SK-N-SH treated with all-trans-retinoic acid at 6 μM for 48 hours (cell line): Measurements from ENCODE around the gene RBPMS2.

Experiments
- ATAC-seq: fragments of 200-7000 bp; cut with Tn5 transposase; 3 replicates; pipeline ENCODE4 v1.9.1; 2020; ENCODE audit warnings: mild to moderate bottlenecking, moderate library complexity
- ARNTL ChIP-seq: fragments of 450-650 bp; formaldehyde crosslinking; IDR thresholded peaks from 2 replicates; pipeline ENCODE4 v1.5.0; 2020; ENCODE audit warnings: low read depth, mild to moderate bottlenecking, moderate library complexity, borderline replicate concordance
- BACH2 ChIP-seq: fragments of 250-450 bp; sonication (Bioruptor Pico); IDR thresholded peaks from 2 replicates; pipeline ENCODE4 v1.9.0; 2021; ENCODE audit warnings: mild to moderate bottlenecking, borderline replicate concordance
- CSDC2 ChIP-seq: fragments of 250-450 bp; sonication (Bioruptor Pico); IDR thresholded peaks from 2 replicates; pipeline ENCODE4 v1.5.0; 2020; ENCODE audit warnings: mild to moderate bottlenecking, moderate library complexity
- CSRNP3 ChIP-seq: fragments of 250-450 bp; sonication (Bioruptor Pico); IDR thresholded peaks from 2 replicates; pipeline ENCODE4 v1.5.1; 2021; ENCODE audit warnings: mild to moderate bottlenecking, moderate library complexity
- ESRRG ChIP-seq: fragments of 250-450 bp; sonication (Bioruptor Pico); IDR thresholded peaks from 2 replicates; pipeline ENCODE4 v1.6.1; 2021; ENCODE audit warnings: mild to moderate bottlenecking
- GLIS3 ChIP-seq: fragments of 250-450 bp; sonication (Bioruptor Pico); IDR thresholded peaks from 2 replicates; pipeline ENCODE4 v1.5.0; 2020; ENCODE audit warnings: mild to moderate bottlenecking, moderate library complexity
- ISL1 ChIP-seq: fragments of 250-450 bp; sonication (Bioruptor Pico); IDR thresholded peaks from 2 replicates; pipeline ENCODE4 v2.1.2; 2022; ENCODE audit warnings: mild to moderate bottlenecking, moderate library complexity
- OSR1 ChIP-seq: fragments of 250-450 bp; sonication (Bioruptor Pico); IDR thresholded peaks from 2 replicates; pipeline ENCODE4 v1.8.0; 2022; ENCODE audit warnings: moderate library complexity, mild to moderate bottlenecking, inconsistent platforms
- PATZ1 ChIP-seq: fragments of 250-450 bp; sonication (Bioruptor Pico); IDR thresholded peaks from 2 replicates; pipeline ENCODE4 v1.8.0; 2020; ENCODE audit warnings: mild to moderate bottlenecking, moderate library complexity, borderline replicate concordance
- POU6F1 ChIP-seq: fragments of 250-450 bp; sonication (Bioruptor Pico); IDR thresholded peaks from 2 replicates; pipeline ENCODE4 v1.8.0; 2021; ENCODE audit warnings: low read depth, mild to moderate bottlenecking, moderate library complexity, borderline replicate concordance
- PPARA ChIP-seq: fragments of 250-450 bp; sonication (Bioruptor Pico); IDR thresholded peaks from 2 replicates; pipeline ENCODE4 v1.5.0; 2020; ENCODE audit warnings: mild to moderate bottlenecking, borderline replicate concordance
- SNAI2 ChIP-seq: fragments of 250-450 bp; sonication (Bioruptor Pico); IDR thresholded peaks from 2 replicates; pipeline ENCODE4 v1.5.0; 2020; ENCODE audit warnings: mild to moderate bottlenecking, moderate library complexity
- TCF4 ChIP-seq: fragments of 250-450 bp; sonication (Bioruptor Pico); IDR thresholded peaks from 2 replicates; pipeline ENCODE4 v1.8.0; 2021; ENCODE audit warnings: mild to moderate bottlenecking, moderate library complexity, borderline replicate concordance
- TOX ChIP-seq: fragments of 250-450 bp; sonication (Bioruptor Pico); IDR thresholded peaks from 2 replicates; pipeline ENCODE4 v1.8.0; 2021; ENCODE audit warnings: mild to moderate bottlenecking, moderate library complexity, borderline replicate concordance
- ZC3H10 ChIP-seq: fragments of 250-450 bp; sonication (Bioruptor Pico); IDR thresholded peaks from 2 replicates; pipeline ENCODE4 v1.5.1; 2021; ENCODE audit warnings: mild to moderate bottlenecking, moderate library complexity
- ZFP3 ChIP-seq: fragments of 250-450 bp; sonication (Bioruptor Pico); IDR thresholded peaks from 2 replicates; pipeline ENCODE4 v1.5.0; 2020; ENCODE audit warnings: mild to moderate bottlenecking, moderate library complexity
- ZFP30 ChIP-seq: fragments of 450-650 bp; formaldehyde crosslinking; IDR thresholded peaks from 2 replicates; pipeline ENCODE4 v1.5.0; 2022; ENCODE audit warnings: mild to moderate bottlenecking, moderate library complexity
- ZNF565 ChIP-seq: fragments of 450-650 bp; formaldehyde crosslinking; conservative IDR thresholded peaks from 2 replicates; pipeline ENCODE4 v1.5.0; 2020; ENCODE audit warnings: low read depth, mild to moderate bottlenecking, moderate library complexity
- ZNF70 ChIP-seq: fragments of 450-650 bp; formaldehyde crosslinking; IDR thresholded peaks from 2 replicates; pipeline ENCODE4 v1.5.0; 2020; ENCODE audit warnings: mild to moderate bottlenecking, moderate library complexity
- ZNF8 ChIP-seq: fragments of 450-650 bp; formaldehyde crosslinking; IDR thresholded peaks from 2 replicates; pipeline ENCODE4 v1.5.0; 2020; ENCODE audit warnings: mild to moderate bottlenecking, moderate library complexity
- TF ChIP-seq, protein P1 (sequence below): fragments of 250-450 bp; sonication (Bioruptor Pico); IDR thresholded peaks from 2 replicates; pipeline ENCODE4 v1.5.0; 2020; ENCODE audit warnings: mild to moderate bottlenecking, moderate library complexity

RBPMS2 gene

GRCh38 chr15:64761156-64761555 is 14.2 kb downstream of the RBPMS2 start:
- ATAC-seq, result no peak
- TF ChIP-seq ZFP30 (CRISPR knock-in tag) (no peak), TCF4 (CRISPR knock-in tag) (no peak), CSDC2 (CRISPR knock-in tag) (no peak), OSR1 (CRISPR knock-in tag) (no peak), ISL1 (CRISPR knock-in tag) (no peak), POU6F1 (CRISPR knock-in tag) (no peak), PPARA (CRISPR knock-in tag) (no peak), GLIS3 (no peak), ZNF8 (CRISPR knock-in tag) (no peak), ZC3H10 (no peak)
- TF ChIP-seq, protein P1, sequence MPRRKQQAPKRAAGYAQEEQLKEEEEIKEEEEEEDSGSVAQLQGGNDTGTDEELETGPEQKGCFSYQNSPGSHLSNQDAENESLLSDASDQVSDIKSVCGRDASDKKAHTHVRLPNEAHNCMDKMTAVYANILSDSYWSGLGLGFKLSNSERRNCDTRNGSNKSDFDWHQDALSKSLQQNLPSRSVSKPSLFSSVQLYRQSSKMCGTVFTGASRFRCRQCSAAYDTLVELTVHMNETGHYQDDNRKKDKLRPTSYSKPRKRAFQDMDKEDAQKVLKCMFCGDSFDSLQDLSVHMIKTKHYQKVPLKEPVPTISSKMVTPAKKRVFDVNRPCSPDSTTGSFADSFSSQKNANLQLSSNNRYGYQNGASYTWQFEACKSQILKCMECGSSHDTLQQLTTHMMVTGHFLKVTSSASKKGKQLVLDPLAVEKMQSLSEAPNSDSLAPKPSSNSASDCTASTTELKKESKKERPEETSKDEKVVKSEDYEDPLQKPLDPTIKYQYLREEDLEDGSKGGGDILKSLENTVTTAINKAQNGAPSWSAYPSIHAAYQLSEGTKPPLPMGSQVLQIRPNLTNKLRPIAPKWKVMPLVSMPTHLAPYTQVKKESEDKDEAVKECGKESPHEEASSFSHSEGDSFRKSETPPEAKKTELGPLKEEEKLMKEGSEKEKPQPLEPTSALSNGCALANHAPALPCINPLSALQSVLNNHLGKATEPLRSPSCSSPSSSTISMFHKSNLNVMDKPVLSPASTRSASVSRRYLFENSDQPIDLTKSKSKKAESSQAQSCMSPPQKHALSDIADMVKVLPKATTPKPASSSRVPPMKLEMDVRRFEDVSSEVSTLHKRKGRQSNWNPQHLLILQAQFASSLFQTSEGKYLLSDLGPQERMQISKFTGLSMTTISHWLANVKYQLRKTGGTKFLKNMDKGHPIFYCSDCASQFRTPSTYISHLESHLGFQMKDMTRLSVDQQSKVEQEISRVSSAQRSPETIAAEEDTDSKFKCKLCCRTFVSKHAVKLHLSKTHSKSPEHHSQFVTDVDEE (CRISPR knock-in tag), result no peak

GRCh38 chr15:64760056-64760455 is 15.3 kb downstream of the RBPMS2 start:
- TF ChIP-seq TCF4 (CRISPR knock-in tag), result no peak
- no peak for TF ChIP-seq ZNF565 (CRISPR knock-in tag)
- no peak for TF ChIP-seq SNAI2 (CRISPR knock-in tag)
- TF ChIP-seq POU6F1 (CRISPR knock-in tag), result no peak
- no peak for TF ChIP-seq ZNF70 (CRISPR knock-in tag)
- TF ChIP-seq, protein P1 (CRISPR knock-in tag), result no peak
- no peak for TF ChIP-seq ZNF8 (CRISPR knock-in tag)
- TF ChIP-seq ESRRG, result no peak
- no peak for TF ChIP-seq ARNTL (CRISPR knock-in tag)
- no peak for TF ChIP-seq ZFP30 (CRISPR knock-in tag)
- TF ChIP-seq PATZ1 (CRISPR knock-in tag), result no peak
- no peak for TF ChIP-seq OSR1 (CRISPR knock-in tag)
- TF ChIP-seq ISL1 (CRISPR knock-in tag), result no peak
- TF ChIP-seq TOX (CRISPR knock-in tag), result no peak
- no peak for TF ChIP-seq CSRNP3 (CRISPR knock-in tag)
- no peak for TF ChIP-seq ZC3H10
- no peak for TF ChIP-seq ZFP3 (CRISPR knock-in tag)
- no peak for TF ChIP-seq CSDC2 (CRISPR knock-in tag)
- no peak for TF ChIP-seq BACH2 (CRISPR knock-in tag)

More at GRCh38 chr15:64760056-64760455, 15.3 kb downstream of the RBPMS2 start:
- ATAC-seq, result no peak
